Osteocyte (in vitro differentiated cells): ENCODE measurements around the gene FGF7. TPM values are rescaled to one million over a fixed set of nuclear protein-coding genes. Genes with fewer than 3 reads are reported as not detected.

ENCODE experiments used
- DNase-seq: peaks from one replicate; pipeline ENCODE4 v3.0.0; 2021; ENCODE audit warnings: mixed read lengths; ENCODE audit not compliant: unreplicated experiment; ENCODE audit errors: extremely low spot score
- H3K27ac Mint-ChIP-seq: one replicate; pipeline ENCODE4 v1.8.0; 2021; ENCODE audit warnings: mild to moderate bottlenecking, mixed read lengths; ENCODE audit not compliant: unreplicated experiment
- H3K27me3 Mint-ChIP-seq: one replicate; pipeline ENCODE4 v1.8.0; 2021; ENCODE audit warnings: mixed read lengths; ENCODE audit not compliant: unreplicated experiment
- H3K36me3 Mint-ChIP-seq: one replicate; pipeline ENCODE4 v1.8.0; 2021; ENCODE audit warnings: mixed read lengths; ENCODE audit not compliant: unreplicated experiment
- H3K4me1 Mint-ChIP-seq: one replicate; pipeline ENCODE4 v1.8.0; 2021; ENCODE audit warnings: mixed read lengths; ENCODE audit not compliant: unreplicated experiment
- H3K4me3 Mint-ChIP-seq: one replicate; pipeline ENCODE4 v1.8.0; 2021; ENCODE audit warnings: mild to moderate bottlenecking, moderate library complexity, mixed read lengths; ENCODE audit not compliant: unreplicated experiment
- H3K9me3 Mint-ChIP-seq: one replicate; pipeline ENCODE4 v1.8.0; 2021; ENCODE audit warnings: mixed read lengths; ENCODE audit not compliant: unreplicated experiment
- CTCF ChIP-seq: fragments of 200-600 bp; sonication (generic); IDR thresholded peaks from 2 replicates; pipeline ENCODE4 v1.5.0; 2021; ENCODE audit warnings: antibody characterized with exemption, mild to moderate bottlenecking, moderate library complexity
- total RNA-seq: library from RNA; stranded (reverse); gene quantifications from 2 replicates; pipeline ENCODE4 v1.2.1, GENCODE V29; 2021

The FGF7 gene
- total RNA-seq, 1 donor from 2014 or later, result 0.32 TPM

- Mint-ChIP-seq H3K4me1 (peaks cover 20% of the 10 kb centered on the region), H3K4me3 (no peak overlapping the region), H3K27ac (no peak overlapping the region), H3K9me3 (no peaks in the 10 kb centered on the region), H3K36me3 (no peaks in the 10 kb centered on the region), H3K27me3 (no peaks in the 10 kb centered on the region)
- TF ChIP-seq CTCF, result no peak
- no peak for DNase-seq
These were observed 13.7 kb downstream of the FGF7 start for GRCh38 chr15:49436751-49437150.

GRCh38 chr15:49438962-49439631 lies 16.1 kb downstream of the FGF7 start:
- Mint-ChIP-seq H3K4me3 (no peak overlapping the region), H3K9me3 (no peaks in the 10 kb centered on the region), H3K4me1 (peaks cover 20% of the 10 kb centered on the region), H3K27ac (no peak overlapping the region), H3K36me3 (no peaks in the 10 kb centered on the region), H3K27me3 (no peaks in the 10 kb centered on the region)
- no peak for DNase-seq
- no peak for TF ChIP-seq CTCF

GRCh38 chr15:49439678-49440395 lies 16.8 kb downstream of the FGF7 start:
- H3K4me3 Mint-ChIP-seq, result no peak overlapping the region
- TF ChIP-seq CTCF, result no peak
- no peaks in the 10 kb centered on the region for H3K36me3 Mint-ChIP-seq
- DNase-seq, result no peak
- no peak overlapping the region for H3K27ac Mint-ChIP-seq
- no peaks in the 10 kb centered on the region for H3K9me3 Mint-ChIP-seq
- H3K27me3 Mint-ChIP-seq, result no peaks in the 10 kb centered on the region
- peaks cover 20% of the 10 kb centered on the region for H3K4me1 Mint-ChIP-seq

GRCh38 chr15:49441356-49441755 lies 18.3 kb downstream of the FGF7 start:
- peaks cover 17% of the 10 kb centered on the region for H3K4me1 Mint-ChIP-seq
- no peak for TF ChIP-seq CTCF
- H3K27me3 Mint-ChIP-seq, result no peaks in the 10 kb centered on the region
- no peak for DNase-seq
- H3K36me3 Mint-ChIP-seq, result no peaks in the 10 kb centered on the region
- no peaks in the 10 kb centered on the region for H3K9me3 Mint-ChIP-seq
- H3K4me3 Mint-ChIP-seq, result no peak overlapping the region
- H3K27ac Mint-ChIP-seq, result no peak overlapping the region

GRCh38 chr15:49441816-49442215 lies 18.8 kb downstream of the FGF7 start:
- Mint-ChIP-seq H3K4me3 (no peak overlapping the region), H3K27ac (no peak overlapping the region), H3K27me3 (no peaks in the 10 kb centered on the region), H3K9me3 (no peaks in the 10 kb centered on the region), H3K36me3 (no peaks in the 10 kb centered on the region), H3K4me1 (peaks cover 12% of the 10 kb centered on the region)
- TF ChIP-seq CTCF, result no peak
- DNase-seq, result no peak
